Smooth muscle cell of the brain vasculature (primary cell): Measurements from ENCODE around the gene CACNB4.

ENCODE experiments used
- DNase-seq: peaks from one replicate; pipeline ENCODE4 v3.0.0-alpha.2; 2012; ENCODE audit warnings: low read depth, low spot score

The CACNB4 gene

GRCh38 chr2:151860613-151861146, 238.2 kb downstream of the CACNB4 start:
- DNase-seq, result no peak

- DNase-seq, result no peak
Observed at GRCh38 chr2:151860210-151860609, 238.6 kb downstream of the CACNB4 start.

- DNase-seq, result no peak
Observed at GRCh38 chr2:151857650-151858049, 241.2 kb downstream of the CACNB4 start.

GRCh38 chr2:151855111-151855510, 243.7 kb downstream of the CACNB4 start:
- no peak for DNase-seq

- no peak for DNase-seq
Observed at GRCh38 chr2:151853070-151853758, 245.6 kb downstream of the CACNB4 start.

- DNase-seq, result no peak
Observed at GRCh38 chr2:151852260-151853069, 246.4 kb downstream of the CACNB4 start.

GRCh38 chr2:151851761-151852160, 247.1 kb downstream of the CACNB4 start:
- DNase-seq, result no peak

- DNase-seq, result no peak
Observed at GRCh38 chr2:151849413-151850010, 249.3 kb downstream of the CACNB4 start.

GRCh38 chr2:151845884-151846283, 253.0 kb downstream of the CACNB4 start:
- DNase-seq, result no peak

- DNase-seq, result no peak
Observed at GRCh38 chr2:151845481-151845880, 253.4 kb downstream of the CACNB4 start.

GRCh38 chr2:151844211-151844896, 254.5 kb downstream of the CACNB4 start:
- no peak for DNase-seq

GRCh38 chr2:151843691-151844061, 255.2 kb downstream of the CACNB4 start:
- DNase-seq, result no peak

- no peak for DNase-seq
Observed at GRCh38 chr2:151842830-151843690, 255.8 kb downstream of the CACNB4 start.

GRCh38 chr2:151841047-151841424, 257.8 kb downstream of the CACNB4 start:
- DNase-seq, result no peak

- no peak for DNase-seq
Observed at GRCh38 chr2:151840216-151841046, 258.4 kb downstream of the CACNB4 start.

GRCh38 chr2:151837926-151838325, 260.9 kb downstream of the CACNB4 start:
- no peak for DNase-seq

GRCh38 chr2:151833984-151834383, 264.9 kb downstream of the CACNB4 start:
- no peak for DNase-seq

- DNase-seq, result no peak
Observed at GRCh38 chr2:151830961-151831360, 267.9 kb downstream of the CACNB4 start.

- DNase-seq, result no peak
Observed at GRCh38 chr2:151828890-151829324, 269.9 kb downstream of the CACNB4 start.
